Thyroid gland (tissue), 4 donors: Measurements from ENCODE around the gene TIMM13. TPM values are rescaled to one million over a fixed set of nuclear protein-coding genes. Genes with fewer than 3 reads are reported as not detected.
"Not testable (repeated sequence)": the region's sequence is repeated elsewhere in the genome, so short reads cannot be mapped to it uniquely, and the experiment has no call there.

ENCODE experiments used
- DNase-seq, 2 donors: peaks; one replicate each; pipeline ENCODE4 v3.0.0-alpha.2; 2019
- H3K27ac ChIP-seq, 3 donors: fragments of 200-600 bp; sonication (generic); 1 replicate in 2 of 3; 2 replicates in 1 of 3; pipeline ENCODE4 v1.5.1; 2016 to 2019; ENCODE audit warnings: mild to moderate bottlenecking in 1 of 3, moderate library complexity in 1 of 3
- H3K27me3 ChIP-seq: fragments of 200-600 bp; sonication (generic); one replicate; pipeline ENCODE4 v1.5.1; 2019
- H3K36me3 ChIP-seq, 2 donors: fragments of 200-600 bp; sonication (generic); one replicate each; pipeline ENCODE4 v1.5.1; 2016 to 2019
- H3K4me1 ChIP-seq, 2 donors: fragments of 200-600 bp; sonication (generic); one replicate each; pipeline ENCODE4 v1.5.1; 2017 to 2019
- H3K4me3 ChIP-seq, 3 donors: fragments of 200-600 bp; sonication (generic); replicated peaks in 1 of 3; 1 replicate in 2 of 3; 2 replicates in 1 of 3; pipeline ENCODE4 v1.5.1; 2016; ENCODE audit warnings: mild to moderate bottlenecking in 1 of 3
- H3K9me3 ChIP-seq: fragments of 200-600 bp; sonication (generic); one replicate; pipeline ENCODE4 v1.5.1; 2017
- CTCF ChIP-seq, 6 experiments: fragments of 200-600 bp in 3 of 6; fragments of 450-650 bp in 3 of 6; sonication (generic) in 3 of 6; IDR thresholded peaks; one replicate each; pipeline ENCODE4 v1.5.1; 2016 to 2019; ENCODE audit warnings: antibody characterized with exemption in 6 of 6, mild to moderate bottlenecking in 2 of 6, inconsistent platforms in 1 of 6, moderate library complexity in 1 of 6
- POLR2A ChIP-seq, 2 donors: fragments of 450-650 bp; IDR thresholded peaks; one replicate each; pipeline ENCODE4 v1.6.1; 2017; ENCODE audit warnings: antibody characterized with exemption in 2 of 2, mild to moderate bottlenecking in 2 of 2, moderate library complexity in 1 of 2
- WGBS, 2 donors: methylation state at CpG; one replicate each; pipeline ENCODE4 v1.1.5; 2017; 5-methylcytosine and 5-hydroxymethylcytosine counted together
- intact Hi-C: fragments of 100-400 bp; cut with DNase I; formaldehyde crosslinking; loops from one replicate; pipeline ENCODE4 v1.15.1; 2023
- total RNA-seq, 4 donors: library from RNA; depleted of rRNA; stranded (reverse); fragments of >200 nt; gene quantifications; one replicate each; pipeline ENCODE4 v1.2.3, GENCODE V29; 2016

TIMM13 gene
- total RNA-seq, 4 donors from 2014 or later = 27.4 to 52.9 (median 45.0) TPM

- H3K4me3 ChIP-seq = no peak overlapping the region
- H3K27me3 ChIP-seq = no peaks in the 10 kb centered on the region
- H3K36me3 ChIP-seq = no peaks in the 10 kb centered on the region
- no peak for TF ChIP-seq CTCF (IDR thresholded peaks at IDR 0.05)
- H3K9me3 ChIP-seq = no peaks in the 10 kb centered on the region
- 91 to 98% methylated on average over 2 of the region's 2 CpGs for WGBS, 2 donors
- peaks cover 0 to 2% of the 10 kb centered on the region in 2 donors for H3K4me1 ChIP-seq
- no peak overlapping the region for H3K27ac ChIP-seq
- DNase-seq = no peak
- intact Hi-C loops = no loop called here
These were observed 6.9 kb downstream of the TIMM13 start for GRCh38 chr19:2420490-2420889.

GRCh38 chr19:2419754-2420153 lies 7.6 kb downstream of the TIMM13 start:
- Histone ChIP-seq H3K4me3 (no peak overlapping the region), H3K4me1 (no peaks in the 10 kb centered on the region), H3K36me3 (no peaks in the 10 kb centered on the region), H3K27ac (no peak overlapping the region), H3K27me3 (no peaks in the 10 kb centered on the region), H3K9me3 (no peaks in the 10 kb centered on the region)
- intact Hi-C loops = no loop called here
- DNase-seq = no peak
- TF ChIP-seq CTCF (IDR thresholded peaks at IDR 0.05) = no peak
- no peak for TF ChIP-seq POLR2A (IDR thresholded peaks at IDR 0.05)
- 94 to 99% methylated on average over 7 of the region's 7 CpGs for WGBS, 2 donors

- Histone ChIP-seq H3K4me1 (no peaks in the 10 kb centered on the region), H3K36me3 (no peaks in the 10 kb centered on the region), H3K9me3 (no peaks in the 10 kb centered on the region), H3K27me3 (no peaks in the 10 kb centered on the region), H3K4me3 (no peak overlapping the region), H3K27ac (no peak overlapping the region)
- TF ChIP-seq CTCF (IDR thresholded peaks at IDR 0.05) (no peak), POLR2A (IDR thresholded peaks at IDR 0.05) (no peak)
- no peak for DNase-seq
- intact Hi-C loops = no loop called here
- WGBS, 2 donors = 88 to 91% methylated on average over 13 of the region's 13 CpGs
These were observed 9.4 kb downstream of the TIMM13 start for GRCh38 chr19:2417881-2418406.

- H3K36me3 ChIP-seq, DNase-seq, intact Hi-C loops, H3K9me3 ChIP-seq, H3K27ac ChIP-seq, H3K4me3 ChIP-seq, H3K27me3 ChIP-seq, H3K4me1 ChIP-seq: not testable (repeated sequence)
- WGBS, 2 donors = 95 to 98% methylated on average over 8 of the region's 8 CpGs
These were observed 9.9 kb downstream of the TIMM13 start for GRCh38 chr19:2417436-2417835.

- no peaks in the 10 kb centered on the region for H3K4me1 ChIP-seq
- 87 to 90% methylated on average over 11 to 18 of the region's 19 CpGs for WGBS, 2 donors
- H3K27me3 ChIP-seq = no peaks in the 10 kb centered on the region
- no peak overlapping the region for H3K4me3 ChIP-seq
- no peak for TF ChIP-seq POLR2A (IDR thresholded peaks at IDR 0.05)
- no peak for TF ChIP-seq CTCF (IDR thresholded peaks at IDR 0.05)
- H3K9me3 ChIP-seq = no peaks in the 10 kb centered on the region
- no peak for DNase-seq
- H3K36me3 ChIP-seq = no peaks in the 10 kb centered on the region
- no peak overlapping the region for H3K27ac ChIP-seq
- intact Hi-C loops = no loop called here
These were observed 10.9 kb downstream of the TIMM13 start for GRCh38 chr19:2416321-2417097.
